ENCODE measurements around the gene ZSCAN31.

The ZSCAN31 gene

GRCh38 chr6:28303570-28303969 lies 32.4 kb downstream of the ZSCAN31 start:
- POLR2A ChIA-PET (ENCODE audit: low non-redundant PET) = no interaction called here
- CTCF ChIA-PET = no interaction called here
- TF ChIP-seq, protein P1, sequence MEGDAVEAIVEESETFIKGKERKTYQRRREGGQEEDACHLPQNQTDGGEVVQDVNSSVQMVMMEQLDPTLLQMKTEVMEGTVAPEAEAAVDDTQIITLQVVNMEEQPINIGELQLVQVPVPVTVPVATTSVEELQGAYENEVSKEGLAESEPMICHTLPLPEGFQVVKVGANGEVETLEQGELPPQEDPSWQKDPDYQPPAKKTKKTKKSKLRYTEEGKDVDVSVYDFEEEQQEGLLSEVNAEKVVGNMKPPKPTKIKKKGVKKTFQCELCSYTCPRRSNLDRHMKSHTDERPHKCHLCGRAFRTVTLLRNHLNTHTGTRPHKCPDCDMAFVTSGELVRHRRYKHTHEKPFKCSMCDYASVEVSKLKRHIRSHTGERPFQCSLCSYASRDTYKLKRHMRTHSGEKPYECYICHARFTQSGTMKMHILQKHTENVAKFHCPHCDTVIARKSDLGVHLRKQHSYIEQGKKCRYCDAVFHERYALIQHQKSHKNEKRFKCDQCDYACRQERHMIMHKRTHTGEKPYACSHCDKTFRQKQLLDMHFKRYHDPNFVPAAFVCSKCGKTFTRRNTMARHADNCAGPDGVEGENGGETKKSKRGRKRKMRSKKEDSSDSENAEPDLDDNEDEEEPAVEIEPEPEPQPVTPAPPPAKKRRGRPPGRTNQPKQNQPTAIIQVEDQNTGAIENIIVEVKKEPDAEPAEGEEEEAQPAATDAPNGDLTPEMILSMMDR (conservative IDR thresholded peaks at IDR 0.05; ENCODE audit: low read depth) = no peak
- H3K27ac ChIP-seq = no peak overlapping the region
- DNase-seq (ENCODE audit: low spot score) = no peak

GRCh38 chr6:28296520-28297060 lies 39.4 kb downstream of the ZSCAN31 start:
- ChIA-PET CTCF (no interaction called here), POLR2A (ENCODE audit: low non-redundant PET) (no interaction called here)
- H3K27ac ChIP-seq = no peak overlapping the region
- TF ChIP-seq, protein P1 (conservative IDR thresholded peaks at IDR 0.05; ENCODE audit: low read depth) = no peak
- no peak for DNase-seq (ENCODE audit: low spot score)

GRCh38 chr6:28295326-28295725 lies 40.6 kb downstream of the ZSCAN31 start:
- CTCF ChIA-PET = no interaction called here
- H3K27ac ChIP-seq = no peak overlapping the region
- DNase-seq (ENCODE audit: low spot score) = no peak
- POLR2A ChIA-PET (ENCODE audit: low non-redundant PET) = no interaction called here
- TF ChIP-seq, protein P1 (conservative IDR thresholded peaks at IDR 0.05; ENCODE audit: low read depth) = no peak

DNA sequence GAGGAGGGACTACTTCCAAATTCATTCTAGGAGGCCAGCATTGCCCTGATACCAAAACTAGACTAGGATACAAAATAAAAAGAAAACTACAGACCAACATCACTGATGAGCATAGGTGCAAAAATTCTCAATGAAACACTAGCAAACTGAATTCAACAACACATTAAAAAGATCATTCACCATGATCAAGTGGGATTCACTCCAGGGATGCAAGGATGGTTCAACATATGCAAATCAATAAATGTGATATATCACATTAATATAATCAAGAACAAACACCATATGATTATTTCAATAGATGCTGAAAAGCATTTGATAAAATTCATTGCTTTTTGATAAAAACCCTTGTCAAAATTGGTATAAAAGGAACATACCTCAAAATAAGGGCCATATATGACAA lies 44.4 kb downstream of the ZSCAN31 start:
- CTCF ChIA-PET = interaction anchor here (0.6 kb wide), 3 partner anchors 16 to 315 kb away, joined by 3 to 5 read pairs (median 3); no protein-coding TSS in a partner anchor
- TF ChIP-seq, protein P1 (conservative IDR thresholded peaks at IDR 0.05; ENCODE audit: low read depth) = no peak

GRCh38 chr6:28282926-28283325 lies 53.0 kb downstream of the ZSCAN31 start:
- POLR2A ChIA-PET (ENCODE audit: low non-redundant PET) = no interaction called here

More for the DNA sequence above, 44.4 kb downstream of the ZSCAN31 start:
- POLR2A ChIA-PET (ENCODE audit: low non-redundant PET) = no interaction called here
- DNase-seq (ENCODE audit: low spot score) = no peak
- H3K27ac ChIP-seq = no peak overlapping the region

GRCh38 chr6:28281288-28282064 lies 54.5 kb downstream of the ZSCAN31 start, which contains the start of gene PGBD1:
Gene PGBD1 (plus strand): TSS chr6:28281572. CDS start chr6:28283814, 2,242 bp downstream.
- peak within 1 kb of the TSS; percentile 63 for H3K27ac ChIP-seq
- POLR2A ChIA-PET (ENCODE audit: low non-redundant PET) = interaction anchor here (0.7 kb wide), 1 partner anchor 15 kb away, joined by 4 read pairs; no protein-coding TSS in a partner anchor
- CTCF ChIA-PET = no interaction called here
- TF ChIP-seq, protein P1 (conservative IDR thresholded peaks at IDR 0.05; ENCODE audit: low read depth) = no peak
- DNase-seq (ENCODE audit: low spot score) = peak; percentile 70

More at GRCh38 chr6:28282926-28283325, 53.0 kb downstream of the ZSCAN31 start:
- TF ChIP-seq, protein P1 (conservative IDR thresholded peaks at IDR 0.05; ENCODE audit: low read depth) = no peak
- CTCF ChIA-PET = no interaction called here
- no peak overlapping the region for H3K27ac ChIP-seq
- DNase-seq (ENCODE audit: low spot score) = no peak
